ENCODE measurements around the gene LZTS2.
A peak's percentile ranks its signal among the peaks of the same experiment; 100 is the strongest.

Gene LZTS2

GRCh38 chr10:101038484-101038883, 38.9 kb downstream of the LZTS2 start:
- no peaks in the 10 kb centered on the region for H3K9me3 Mint-ChIP-seq (ENCODE audit: low read depth)
- no peaks in the 10 kb centered on the region for H3K36me3 Mint-ChIP-seq
- peaks cover 23% of the 10 kb centered on the region for H3K4me1 Mint-ChIP-seq (ENCODE audit: low read depth)
- no peak overlapping the region for H3K4me3 Mint-ChIP-seq
- no peaks in the 10 kb centered on the region for H3K27me3 Mint-ChIP-seq
- H3K27ac Mint-ChIP-seq: no peak overlapping the region

GRCh38 chr10:101040061-101040460, 40.5 kb downstream of the LZTS2 start:
- Mint-ChIP-seq H3K4me1 (ENCODE audit: low read depth) (peaks cover 19% of the 10 kb centered on the region), H3K9me3 (ENCODE audit: low read depth) (no peaks in the 10 kb centered on the region), H3K27me3 (no peaks in the 10 kb centered on the region), H3K36me3 (no peaks in the 10 kb centered on the region), H3K27ac (no peak overlapping the region), H3K4me3 (no peak overlapping the region)

DNA sequence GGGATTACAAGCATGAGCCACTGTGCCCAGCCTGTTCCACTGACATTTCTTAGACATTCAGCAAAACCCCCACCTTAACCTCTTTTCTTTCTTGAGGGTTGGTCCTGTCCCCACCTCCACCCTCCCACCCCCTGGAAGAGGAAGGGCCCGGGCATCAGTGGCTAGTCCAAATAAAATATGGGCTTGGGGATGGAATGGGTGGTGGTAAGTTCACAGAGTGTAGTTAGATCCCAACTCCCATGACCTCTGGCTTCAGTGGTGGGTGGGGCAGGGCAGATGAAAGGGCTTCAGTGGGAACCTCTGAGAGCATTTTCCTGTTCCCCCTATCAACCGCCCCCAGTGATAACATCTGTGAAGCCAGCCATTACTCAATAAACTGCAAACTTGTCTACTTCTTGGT, 41.2 kb downstream of the LZTS2 start:
- Mint-ChIP-seq H3K4me1 (ENCODE audit: low read depth) (peaks cover 19% of the 10 kb centered on the region), H3K4me3 (no peak overlapping the region), H3K9me3 (ENCODE audit: low read depth) (no peaks in the 10 kb centered on the region)

GRCh38 chr10:101041252-101041761, 41.7 kb downstream of the LZTS2 start:
- H3K4me1 Mint-ChIP-seq (ENCODE audit: low read depth): peaks cover 19% of the 10 kb centered on the region
- H3K27ac Mint-ChIP-seq: no peak overlapping the region
- peaks cover 1% of the 10 kb centered on the region for H3K27me3 Mint-ChIP-seq
- H3K9me3 Mint-ChIP-seq (ENCODE audit: low read depth): no peaks in the 10 kb centered on the region
- H3K4me3 Mint-ChIP-seq: no peak overlapping the region
- no peaks in the 10 kb centered on the region for H3K36me3 Mint-ChIP-seq

More for the DNA sequence above, 41.2 kb downstream of the LZTS2 start:
- Mint-ChIP-seq H3K27me3 (no peaks in the 10 kb centered on the region), H3K27ac (no peak overlapping the region), H3K36me3 (no peaks in the 10 kb centered on the region)

GRCh38 chr10:101042118-101042517, 42.5 kb downstream of the LZTS2 start:
- peaks cover 6% of the 10 kb centered on the region for H3K27me3 Mint-ChIP-seq
- H3K4me3 Mint-ChIP-seq: peak overlapping the region; percentile 94
- no peaks in the 10 kb centered on the region for H3K36me3 Mint-ChIP-seq
- H3K4me1 Mint-ChIP-seq (ENCODE audit: low read depth): peaks cover 19% of the 10 kb centered on the region
- H3K9me3 Mint-ChIP-seq (ENCODE audit: low read depth): no peaks in the 10 kb centered on the region
- H3K27ac Mint-ChIP-seq: no peak overlapping the region

GRCh38 chr10:101042667-101043362, 43.2 kb downstream of the LZTS2 start:
- Mint-ChIP-seq H3K27me3 (peaks cover 6% of the 10 kb centered on the region), H3K9me3 (ENCODE audit: low read depth) (no peaks in the 10 kb centered on the region), H3K4me3 (peak overlapping the region; percentile 94), H3K4me1 (ENCODE audit: low read depth) (peaks cover 19% of the 10 kb centered on the region), H3K27ac (peak overlapping the region; percentile 86), H3K36me3 (no peaks in the 10 kb centered on the region)

DNA sequence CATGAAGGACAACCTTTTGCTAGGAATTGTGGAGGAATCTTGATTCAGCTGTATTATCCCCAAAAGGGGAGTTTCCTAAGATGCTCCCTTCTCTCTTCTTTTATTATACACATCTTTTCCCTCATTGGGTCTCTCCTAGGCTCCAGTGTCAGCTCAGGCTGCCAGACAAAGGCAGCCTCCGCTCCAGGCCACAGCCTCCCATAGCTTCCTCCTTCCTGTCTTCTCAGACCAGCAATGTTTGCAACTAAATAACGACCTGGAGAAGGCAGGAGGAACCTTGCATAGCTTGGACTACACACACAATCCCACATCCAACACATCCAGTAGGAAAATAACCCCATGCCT, 43.7 kb downstream of the LZTS2 start:
- Mint-ChIP-seq H3K9me3 (ENCODE audit: low read depth) (no peaks in the 10 kb centered on the region), H3K4me3 (peak overlapping the region; percentile 94), H3K36me3 (no peaks in the 10 kb centered on the region), H3K27ac (no peak overlapping the region), H3K4me1 (ENCODE audit: low read depth) (peaks cover 20% of the 10 kb centered on the region), H3K27me3 (peaks cover 8% of the 10 kb centered on the region)

DNA sequence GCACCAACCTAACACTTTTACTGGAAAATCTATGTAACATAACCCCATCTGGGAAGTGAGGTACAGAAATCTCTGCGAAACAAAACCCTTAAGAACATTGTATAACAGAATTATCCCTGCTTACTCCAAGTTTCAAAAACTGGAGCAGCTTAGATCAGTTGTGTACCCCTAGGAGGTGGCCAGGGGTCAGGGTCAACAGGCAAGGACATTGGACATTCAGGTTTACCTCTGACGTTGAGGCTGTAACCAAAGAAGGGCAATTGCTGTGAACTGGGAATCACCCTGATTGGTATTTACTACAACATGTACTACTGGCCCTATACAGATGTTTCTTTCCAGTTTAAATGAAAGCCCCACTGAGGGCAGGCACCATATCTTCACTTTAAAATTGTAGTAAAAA, 44.5 kb downstream of the LZTS2 start:
- H3K9me3 Mint-ChIP-seq (ENCODE audit: low read depth): no peaks in the 10 kb centered on the region
- H3K27ac Mint-ChIP-seq: no peak overlapping the region
- H3K4me3 Mint-ChIP-seq: no peak overlapping the region
- peaks cover 14% of the 10 kb centered on the region for H3K27me3 Mint-ChIP-seq
- H3K4me1 Mint-ChIP-seq (ENCODE audit: low read depth): peaks cover 23% of the 10 kb centered on the region
- H3K36me3 Mint-ChIP-seq: no peaks in the 10 kb centered on the region

- peaks cover 24% of the 10 kb centered on the region for H3K4me1 Mint-ChIP-seq (ENCODE audit: low read depth)
- H3K9me3 Mint-ChIP-seq (ENCODE audit: low read depth): no peaks in the 10 kb centered on the region
- no peaks in the 10 kb centered on the region for H3K36me3 Mint-ChIP-seq
- peaks cover 19% of the 10 kb centered on the region for H3K27me3 Mint-ChIP-seq
- H3K4me3 Mint-ChIP-seq: no peak overlapping the region
- H3K27ac Mint-ChIP-seq: no peak overlapping the region
Observed at GRCh38 chr10:101046332-101047238, 47.0 kb downstream of the LZTS2 start.

- Mint-ChIP-seq H3K9me3 (ENCODE audit: low read depth) (no peaks in the 10 kb centered on the region), H3K4me1 (ENCODE audit: low read depth) (peaks cover 20% of the 10 kb centered on the region), H3K36me3 (no peaks in the 10 kb centered on the region), H3K27ac (no peak overlapping the region), H3K4me3 (no peak overlapping the region), H3K27me3 (peaks cover 19% of the 10 kb centered on the region)
Observed at GRCh38 chr10:101047268-101047667, 47.7 kb downstream of the LZTS2 start.

- Mint-ChIP-seq H3K27me3 (peaks cover 19% of the 10 kb centered on the region), H3K4me3 (no peak overlapping the region), H3K36me3 (no peaks in the 10 kb centered on the region), H3K4me1 (ENCODE audit: low read depth) (peaks cover 12% of the 10 kb centered on the region), H3K9me3 (ENCODE audit: low read depth) (no peaks in the 10 kb centered on the region), H3K27ac (no peak overlapping the region)
Observed at GRCh38 chr10:101047961-101048892, 48.6 kb downstream of the LZTS2 start.

- no peaks in the 10 kb centered on the region for H3K9me3 Mint-ChIP-seq (ENCODE audit: low read depth)
- no peaks in the 10 kb centered on the region for H3K36me3 Mint-ChIP-seq
- no peak overlapping the region for H3K27ac Mint-ChIP-seq
- peaks cover 20% of the 10 kb centered on the region for H3K27me3 Mint-ChIP-seq
- no peak overlapping the region for H3K4me3 Mint-ChIP-seq
- peaks cover 9% of the 10 kb centered on the region for H3K4me1 Mint-ChIP-seq (ENCODE audit: low read depth)
Observed at GRCh38 chr10:101050208-101051069, 50.8 kb downstream of the LZTS2 start.

GRCh38 chr10:101052285-101052684, 52.7 kb downstream of the LZTS2 start:
- no peak overlapping the region for H3K4me3 Mint-ChIP-seq
- H3K36me3 Mint-ChIP-seq: no peaks in the 10 kb centered on the region
- peaks cover 14% of the 10 kb centered on the region for H3K27me3 Mint-ChIP-seq
- H3K27ac Mint-ChIP-seq: no peak overlapping the region
- H3K4me1 Mint-ChIP-seq (ENCODE audit: low read depth): peaks cover 9% of the 10 kb centered on the region
- no peaks in the 10 kb centered on the region for H3K9me3 Mint-ChIP-seq (ENCODE audit: low read depth)

DNA sequence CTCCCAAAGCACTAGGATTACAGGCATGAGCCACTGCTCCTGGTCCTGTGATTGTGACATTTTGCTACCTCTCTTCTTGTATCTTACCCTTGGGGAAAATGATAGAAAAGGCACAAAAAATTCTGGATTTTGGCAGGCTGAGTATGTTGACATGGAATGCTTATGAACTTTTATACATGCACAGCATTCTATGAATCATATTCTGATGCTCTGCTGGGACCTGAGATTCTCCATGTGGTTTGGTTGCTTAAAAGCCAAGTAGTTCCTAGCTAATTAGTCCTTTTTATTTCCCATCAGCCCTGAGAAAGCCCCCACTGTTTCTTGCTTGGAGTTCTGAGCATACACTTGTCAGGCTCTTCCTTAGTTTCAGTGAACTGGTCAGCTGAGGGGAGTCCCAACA, 53.9 kb downstream of the LZTS2 start:
- H3K4me3 Mint-ChIP-seq: no peak overlapping the region
- peaks cover 11% of the 10 kb centered on the region for H3K27me3 Mint-ChIP-seq
- H3K27ac Mint-ChIP-seq: no peak overlapping the region
- H3K4me1 Mint-ChIP-seq (ENCODE audit: low read depth): peaks cover 6% of the 10 kb centered on the region
- H3K9me3 Mint-ChIP-seq (ENCODE audit: low read depth): no peaks in the 10 kb centered on the region
- H3K36me3 Mint-ChIP-seq: no peaks in the 10 kb centered on the region
